GM12878 (cell line): ENCODE measurements around the gene IL19. TPM values are rescaled to one million over a fixed set of nuclear protein-coding genes. Genes with fewer than 3 reads are reported as not detected.

Experiments
- ATAC-seq: fragments of 200-7000 bp; cut with Tn5 transposase; 3 replicates; pipeline ENCODE4 v1.9.1; 2020; ENCODE audit warnings: mild to moderate bottlenecking, moderate library complexity
- BruUV-seq: library from RNA; stranded (reverse); fragments of 400-500 nt; replicated peaks from 2 replicates; lab custom pipeline; 2021; lab: Mats Ljungman, UMichigan
- CTCF ChIA-PET: fragments of 300-600 bp; sonication (Branson Sonifier 250); formaldehyde crosslinking; extraction: SDS; loops from one replicate; lab custom pipeline; 2021; ENCODE audit warnings: inconsistent platforms; lab: Yijun Ruan, JAX
- POLR2A ChIA-PET: fragments of 350-600 bp; formaldehyde crosslinking; extraction: SDS; loops from one replicate; lab custom pipeline; 2021; ENCODE audit warnings: inconsistent platforms; lab: Charles Lee
- RAD21 ChIA-PET: fragments of 300-600 bp; sonication (Branson Sonifier 250); formaldehyde crosslinking; loops from one replicate; lab custom pipeline; 2023; ENCODE audit warnings: antibody characterized with exemption; ENCODE audit not compliant: unreplicated experiment; lab: Charles Lee
- SMC1A ChIA-PET: fragments of 300-600 bp; sonication (Branson Sonifier 250); formaldehyde crosslinking; loops from one replicate; lab custom pipeline; 2023; ENCODE audit not compliant: unreplicated experiment, uncharacterized antibody; lab: Charles Lee
- DNase-seq: peaks from one replicate; pipeline ENCODE4 v3.0.0-alpha.2; 2011; ENCODE audit warnings: low read depth, low spot score
- FAIRE-seq: peaks from 3 replicates; lab custom pipeline; 2011; peaks lifted over from hg19 to GRCh38; lab: Jason Lieb, UNC
- H2AFZ ChIP-seq: 2 replicates; pipeline ENCODE4 v1.6.0; 2011; ENCODE audit warnings: low read depth, low read length, control low read depth; ENCODE audit not compliant: control insufficient read depth
- H3K27ac ChIP-seq: 2 replicates; pipeline ENCODE4 v1.5.1; 2011; ENCODE audit warnings: control low read depth; ENCODE audit not compliant: control insufficient read depth, insufficient read depth
- H3K27me3 ChIP-seq, 2 experiments: replicated peaks in 1 of 2; 2 replicates each; pipeline versions ENCODE4 v1.6.0 to v1.6.1; 2011; ENCODE audit warnings: low read length in 1 of 2; ENCODE audit not compliant: control insufficient read depth in 2 of 2, insufficient read depth in 2 of 2
- H3K36me3 ChIP-seq, 2 experiments: 2 replicates each; pipeline ENCODE4 v1.5.1; 2011; ENCODE audit warnings: low read length in 1 of 2; ENCODE audit not compliant: control insufficient read depth in 2 of 2, insufficient read depth in 2 of 2
- H3K4me1 ChIP-seq: 2 replicates; pipeline ENCODE4 v1.6.1; 2011; ENCODE audit warnings: mild to moderate bottlenecking, low read length, moderate library complexity, mixed read lengths; ENCODE audit not compliant: control insufficient read depth, insufficient read depth
- H3K4me2 ChIP-seq: 2 replicates; pipeline ENCODE4 v1.6.0; 2011; ENCODE audit warnings: control low read depth; ENCODE audit not compliant: control insufficient read depth, insufficient read depth
- H3K4me3 ChIP-seq: fragments of 200-600 bp; sonication (generic); 2 replicates; pipeline ENCODE4 v1.5.1; 2016
- H3K79me2 ChIP-seq: 2 replicates; pipeline ENCODE4 v1.6.0; 2011; ENCODE audit warnings: low read length; ENCODE audit not compliant: control insufficient read depth, insufficient read depth
- H3K9ac ChIP-seq: 2 replicates; pipeline ENCODE4 v1.8.0; 2011; ENCODE audit warnings: low read length, control low read depth, mixed read lengths; ENCODE audit not compliant: control insufficient read depth, insufficient read depth
- H3K9me3 ChIP-seq: replicated peaks from 3 replicates; pipeline ENCODE4 v1.5.1; 2011; ENCODE audit warnings: mild to moderate bottlenecking, low read length; ENCODE audit not compliant: control insufficient read depth, insufficient read depth
- H4K20me1 ChIP-seq: 2 replicates; pipeline ENCODE4 v1.6.0; 2011; ENCODE audit not compliant: control insufficient read depth, insufficient read depth
- BCL11A ChIP-seq: IDR thresholded peaks from 2 replicates; pipeline ENCODE4 v1.6.1; 2011; ENCODE audit warnings: low read depth, low read length
- BHLHE40 ChIP-seq, 2 experiments: fragments of 450-650 bp in 1 of 2; IDR thresholded peaks; 2 replicates each; pipeline ENCODE4 v1.6.1; 2011 to 2017; ENCODE audit warnings: low read depth in 2 of 2, borderline replicate concordance in 1 of 2, improper control_type of control experiment in 1 of 2, low read length in 1 of 2, mild to moderate bottlenecking in 1 of 2
- BMI1 ChIP-seq: fragments of 450-650 bp; IDR thresholded peaks from 2 replicates; pipeline ENCODE4 v1.6.1; 2016; ENCODE audit warnings: mild to moderate bottlenecking, moderate library complexity, borderline replicate concordance
- CBX3 ChIP-seq: fragments of 200-600 bp; sonication (generic); IDR thresholded peaks from 2 replicates; pipeline ENCODE4 v1.6.1; 2016; ENCODE audit warnings: low read depth, borderline replicate concordance
- CREB1 ChIP-seq: IDR thresholded peaks from 2 replicates; pipeline ENCODE4 v1.6.1; 2012; ENCODE audit warnings: low read depth, mild to moderate bottlenecking, inconsistent platforms
- DPF2 ChIP-seq: fragments of 450-650 bp; IDR thresholded peaks from 2 replicates; pipeline ENCODE4 v1.6.1; 2017; ENCODE audit warnings: mild to moderate bottlenecking
- MEF2B ChIP-seq: fragments of 450-650 bp; IDR thresholded peaks from 2 replicates; pipeline ENCODE4 v1.6.1; 2018; ENCODE audit warnings: mild to moderate bottlenecking, moderate library complexity; ENCODE audit not compliant: partially characterized antibody, poor library complexity, severe bottlenecking
- NFXL1 ChIP-seq: fragments of 450-650 bp; IDR thresholded peaks from 2 replicates; pipeline ENCODE4 v1.6.1; 2017; ENCODE audit warnings: antibody characterized with exemption, mild to moderate bottlenecking, borderline replicate concordance
- NRF1 ChIP-seq: conservative IDR thresholded peaks from 2 replicates; pipeline ENCODE4 v1.6.1; 2011; ENCODE audit warnings: mild to moderate bottlenecking, low read depth, low read length, improper control_type of control experiment
- PML ChIP-seq: IDR thresholded peaks from 2 replicates; pipeline ENCODE4 v1.6.1; 2012; ENCODE audit warnings: low read length, inconsistent platforms
- RUNX3 ChIP-seq: IDR thresholded peaks from 2 replicates; pipeline ENCODE4 v1.6.1; 2012; ENCODE audit warnings: low read length, inconsistent platforms
- SIX5 ChIP-seq: IDR thresholded peaks from 2 replicates; pipeline ENCODE4 v1.6.1; 2011; ENCODE audit warnings: mild to moderate bottlenecking, low read depth, low read length, moderate library complexity; ENCODE audit not compliant: severe bottlenecking
- SMARCA5 ChIP-seq: fragments of 450-650 bp; IDR thresholded peaks from 2 replicates; pipeline ENCODE4 v1.6.1; 2017; ENCODE audit warnings: mild to moderate bottlenecking
- SREBF2 ChIP-seq: IDR thresholded peaks from 2 replicates; pipeline ENCODE4 v1.6.1; 2012; ENCODE audit warnings: mild to moderate bottlenecking, low read length
- YBX1 ChIP-seq: fragments of 450-650 bp; IDR thresholded peaks from 2 replicates; pipeline ENCODE4 v1.6.1; 2016; ENCODE audit warnings: antibody characterized with exemption
- YY1 ChIP-seq: IDR thresholded peaks from 2 replicates; pipeline ENCODE4 v1.6.1; 2011; ENCODE audit warnings: low read depth, mild to moderate bottlenecking, low read length
- WGBS: methylation state at CpG from one replicate; pipeline ENCODE4 v1.1.6; 2016; ENCODE audit warnings: low lambda C conversion rate; ENCODE audit not compliant: insufficient replicate concordance, insufficient coverage; ENCODE audit errors: missing lambda C conversion rate; 5-methylcytosine and 5-hydroxymethylcytosine counted together
- in situ Hi-C: fragments of 300-500 bp; cut with MboI; formaldehyde crosslinking; loops from 9 replicates; pipeline ENCODE4 v1.14.3; 2018; ENCODE audit warnings: mixed read lengths
- intact Hi-C: fragments of 100-400 bp; cut with micrococcal nuclease; formaldehyde crosslinking; loops from one replicate; pipeline ENCODE4 v1.14.2; 2022; ENCODE audit not compliant: unreplicated experiment
- polyA plus RNA-seq, 11 experiments: library from polyadenylated mRNA; depleted of rRNA in 4 of 11; unstranded in 6 of 11; stranded (reverse) in 5 of 11; fragments of >200 nt; fragmentation: Nextera tagmentation in 4 of 11; fragmentation: Illumina TruSeq in 1 of 11; extraction: Ambion mirVana in 4 of 11; extraction: Trizol in 1 of 11; gene quantifications; 1 replicate in 1 of 11; 2 replicates in 10 of 11; pipeline versions ENCODE4 v1.2.1 to v1.2.3, GENCODE V29; 2011 to 2016; ENCODE audit warnings: inconsistent platforms in 2 of 11, missing spikeins in 2 of 11, low read depth in 1 of 11
- total RNA-seq, 4 experiments: library from RNA; depleted of rRNA in 3 of 4; stranded (reverse); fragments of >200 nt in 3 of 4; fragmentation: Illumina TruSeq in 1 of 4; extraction: Trizol in 1 of 4; gene quantifications; 2 replicates each; pipeline versions ENCODE4 v1.2.1 to v1.2.3, GENCODE V29; 2013 to 2021
- TF ChIP-seq, protein P1 (sequence below): IDR thresholded peaks from 2 replicates; pipeline ENCODE4 v1.6.1; 2012; ENCODE audit warnings: low read length, inconsistent platforms
- TF ChIP-seq, protein P2 (sequence below): fragments of 450-650 bp; IDR thresholded peaks from 2 replicates; pipeline ENCODE4 v1.6.1; 2018; ENCODE audit warnings: borderline replicate concordance, mild to moderate bottlenecking; ENCODE audit not compliant: partially characterized antibody

IL19 gene
- total and polyA plus RNA-seq, 10 of the 15 experiments (the other 5 are each of a cell fraction or from before 2014, with no cell fraction given), result 0.10 to 0.73 (median 0.28) TPM; not detected in 6

DNA sequence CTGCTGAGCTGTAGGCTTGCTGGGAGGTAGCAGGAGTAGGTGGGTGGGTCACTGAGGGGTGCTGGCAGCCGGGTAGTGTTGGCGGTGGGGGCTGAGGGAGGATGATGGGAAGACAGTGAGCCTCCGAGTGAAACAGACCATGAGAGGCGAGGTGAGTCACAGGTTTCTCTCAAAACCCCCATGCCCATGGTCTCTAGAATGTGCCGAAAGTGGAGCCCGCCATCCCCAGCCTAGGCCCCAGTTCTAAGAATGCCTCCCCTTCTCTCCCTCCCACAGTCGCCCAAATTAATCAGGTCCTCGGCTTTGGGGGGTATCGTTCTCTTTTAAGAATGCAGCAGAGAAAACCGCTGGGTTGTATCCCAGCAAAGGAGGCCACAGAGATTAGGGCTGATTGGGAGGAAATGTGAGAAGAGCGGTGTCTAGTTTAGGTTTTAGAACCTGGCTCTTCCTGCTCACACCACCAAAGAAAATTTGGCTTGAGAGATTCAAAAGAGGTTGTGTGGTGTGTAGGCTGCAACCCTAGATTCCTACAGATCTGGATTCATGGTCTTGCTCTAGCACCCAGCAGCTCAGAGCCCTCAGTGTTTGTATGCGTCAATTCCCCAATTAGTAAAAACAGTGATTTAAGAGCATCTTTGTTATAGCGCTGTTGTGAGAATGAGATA is 27.7 kb upstream of the IL19 start:
- 3% methylated on average over 13 of the region's 13 CpGs for WGBS
- H2AFZ ChIP-seq, result peak overlapping the region; percentile 70
- ChIA-PET RAD21 (interaction anchor here (1.0 to 5.1 kb wide), 8 partner anchors 8 to 188 kb away, joined by 3 to 227 read pairs (median 3); partner anchors contain the start of genes IL10 and IL19), CTCF (interaction anchor here (0.6 to 3.9 kb wide), 9 partner anchors 8 to 240 kb away, joined by 3 to 91 read pairs (median 4); partner anchors contain the start of genes IL10 and IL19), SMC1A (interaction anchor here (0.7 to 5.1 kb wide), 6 partner anchors 8 to 1790 kb away, joined by 3 to 264 read pairs (median 7); partner anchors contain the start of genes IL10 and IL19), POLR2A (interaction anchor here (0.6 to 1.7 kb wide), 5 partner anchors 23 to 173 kb away, joined by 3 to 5 read pairs (median 4); partner anchors contain the start of gene IL19)
- FAIRE-seq (no peak), ATAC-seq (peak; percentile 2; the same call in 1 of the 3 replicates), DNase-seq (no peak)
- H4K20me1 ChIP-seq, result no peaks in the 10 kb centered on the region
- no peaks in the 10 kb centered on the region for H3K79me2 ChIP-seq
- H3K9ac ChIP-seq, result peak overlapping the region; percentile 11; the same call in 1 of the 2 replicates
- H3K27ac ChIP-seq, result peak overlapping the region; percentile 79
- no peak overlapping the region for H3K4me3 ChIP-seq
- peaks cover 68% of the 10 kb centered on the region for H3K4me1 ChIP-seq
- H3K4me2 ChIP-seq, result peak overlapping the region; percentile 39
- H3K27me3 ChIP-seq, result no peaks in the 10 kb centered on the region
- intact Hi-C loops, result no loop called here
- no peaks in the 10 kb centered on the region for H3K36me3 ChIP-seq
- no TSS peak for BruUV-seq
- H3K9me3 ChIP-seq, result no peaks in the 10 kb centered on the region
- in situ Hi-C loops, result no loop called here
- TF ChIP-seq, protein P1, sequence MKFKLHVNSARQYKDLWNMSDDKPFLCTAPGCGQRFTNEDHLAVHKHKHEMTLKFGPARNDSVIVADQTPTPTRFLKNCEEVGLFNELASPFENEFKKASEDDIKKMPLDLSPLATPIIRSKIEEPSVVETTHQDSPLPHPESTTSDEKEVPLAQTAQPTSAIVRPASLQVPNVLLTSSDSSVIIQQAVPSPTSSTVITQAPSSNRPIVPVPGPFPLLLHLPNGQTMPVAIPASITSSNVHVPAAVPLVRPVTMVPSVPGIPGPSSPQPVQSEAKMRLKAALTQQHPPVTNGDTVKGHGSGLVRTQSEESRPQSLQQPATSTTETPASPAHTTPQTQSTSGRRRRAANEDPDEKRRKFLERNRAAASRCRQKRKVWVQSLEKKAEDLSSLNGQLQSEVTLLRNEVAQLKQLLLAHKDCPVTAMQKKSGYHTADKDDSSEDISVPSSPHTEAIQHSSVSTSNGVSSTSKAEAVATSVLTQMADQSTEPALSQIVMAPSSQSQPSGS, result 0 out of 2 replicates have a peak, but pooled peaks have one; percentile 39
- TF ChIP-seq NFXL1 (no peak), SIX5 (no peak), SREBF2 (no peak), PML (0 out of 2 replicates have a peak, but pooled peaks have one; percentile 38), YBX1 (no peak), RUNX3 (peak; percentile 63), CREB1 (0 out of 2 replicates have a peak, but pooled peaks have one; percentile 11), BCL11A (no peak), DPF2 (no peak), SMARCA5 (no peak), BHLHE40 (IDR thresholded peaks at IDR 0.05; ENCODE audit: borderline replicate concordance in 1 of 2, low read depth in 2 of 2, low read length in 1 of 2) (0 out of 4 replicates have a peak, but pooled peaks of 1 of the 2 experiments have one; percentile 4), NRF1 (no peak), MEF2B (no peak), BMI1 (no peak), YY1 (no peak), CBX3 (no peak)
- TF ChIP-seq, protein P2, sequence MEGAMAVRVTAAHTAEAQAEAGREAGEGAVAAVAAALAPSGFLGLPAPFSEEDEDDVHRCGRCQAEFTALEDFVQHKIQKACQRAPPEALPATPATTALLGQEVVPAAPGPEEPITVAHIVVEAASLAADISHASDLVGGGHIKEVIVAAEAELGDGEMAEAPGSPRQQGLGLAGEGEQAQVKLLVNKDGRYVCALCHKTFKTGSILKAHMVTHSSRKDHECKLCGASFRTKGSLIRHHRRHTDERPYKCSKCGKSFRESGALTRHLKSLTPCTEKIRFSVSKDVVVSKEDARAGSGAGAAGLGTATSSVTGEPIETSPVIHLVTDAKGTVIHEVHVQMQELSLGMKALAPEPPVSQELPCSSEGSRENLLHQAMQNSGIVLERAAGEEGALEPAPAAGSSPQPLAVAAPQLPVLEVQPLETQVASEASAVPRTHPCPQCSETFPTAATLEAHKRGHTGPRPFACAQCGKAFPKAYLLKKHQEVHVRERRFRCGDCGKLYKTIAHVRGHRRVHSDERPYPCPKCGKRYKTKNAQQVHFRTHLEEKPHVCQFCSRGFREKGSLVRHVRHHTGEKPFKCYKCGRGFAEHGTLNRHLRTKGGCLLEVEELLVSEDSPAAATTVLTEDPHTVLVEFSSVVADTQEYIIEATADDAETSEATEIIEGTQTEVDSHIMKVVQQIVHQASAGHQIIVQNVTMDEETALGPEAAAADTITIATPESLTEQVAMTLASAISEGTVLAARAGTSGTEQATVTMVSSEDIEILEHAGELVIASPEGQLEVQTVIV, result no peak
